Neuronal stem cell (in vitro differentiated cells): Measurements from ENCODE around the gene FOLR2.

Experiments
- DNase-seq: peaks from one replicate; pipeline ENCODE4 v3.0.0-alpha.2; 2013; ENCODE audit warnings: low spot score
- H2AFZ ChIP-seq: one replicate; pipeline ENCODE4 v1.6.1; 2013; ENCODE audit warnings: mild to moderate bottlenecking, low read length, inconsistent platforms
- H2AK5ac ChIP-seq: 2 replicates; pipeline ENCODE4 v1.6.1; 2013; ENCODE audit warnings: low read depth, mild to moderate bottlenecking, inconsistent platforms, low read length, moderate library complexity, mixed read lengths
- H2BK120ac ChIP-seq: 2 replicates; pipeline ENCODE4 v1.6.1; 2013; ENCODE audit warnings: low read depth, mild to moderate bottlenecking, inconsistent platforms, low read length, moderate library complexity, mixed read lengths
- H2BK12ac ChIP-seq: one replicate; pipeline ENCODE4 v1.6.1; 2013; ENCODE audit warnings: low read length, inconsistent platforms
- H2BK15ac ChIP-seq: 2 replicates; pipeline ENCODE4 v1.6.1; 2013; ENCODE audit warnings: mild to moderate bottlenecking, low read length, inconsistent platforms, mixed read lengths
- H2BK5ac ChIP-seq: one replicate; pipeline ENCODE4 v1.6.1; 2013; ENCODE audit warnings: inconsistent platforms, mild to moderate bottlenecking, low read length, moderate library complexity
- H3K14ac ChIP-seq: one replicate; pipeline ENCODE4 v1.6.1; 2013; ENCODE audit warnings: low read length, inconsistent platforms
- H3K18ac ChIP-seq: 2 replicates; pipeline ENCODE4 v1.6.1; 2013; ENCODE audit warnings: low read length, inconsistent platforms
- H3K23ac ChIP-seq: 2 replicates; pipeline ENCODE4 v1.6.1; 2013; ENCODE audit warnings: low read depth, mild to moderate bottlenecking, mixed read lengths, low read length, inconsistent platforms; ENCODE audit not compliant: poor library complexity
- H3K27ac ChIP-seq: replicated peaks from 3 replicates; pipeline ENCODE4 v1.5.1; 2013; ENCODE audit warnings: low read length, inconsistent platforms
- H3K27me3 ChIP-seq, 3 experiments: 2 replicates each; pipeline ENCODE4 v1.6.1; 2013; ENCODE audit warnings: low read length in 3 of 3, mild to moderate bottlenecking in 2 of 3, inconsistent platforms in 1 of 3, low read depth in 1 of 3, mixed read lengths in 1 of 3, moderate library complexity in 1 of 3; ENCODE audit not compliant: control insufficient read depth in 3 of 3, insufficient read depth in 3 of 3
- H3K36me3 ChIP-seq, 2 donors: replicated peaks in 1 of 2; 2 replicates each; pipeline ENCODE4 v1.6.1; 2013; ENCODE audit warnings: low read length in 2 of 2; ENCODE audit not compliant: control insufficient read depth in 2 of 2, insufficient read depth in 2 of 2
- H3K4ac ChIP-seq: 2 replicates; pipeline ENCODE4 v1.6.1; 2013; ENCODE audit warnings: inconsistent platforms, mild to moderate bottlenecking, low read length, moderate library complexity
- H3K4me1 ChIP-seq, 2 donors: 1 replicate in 1 of 2; 2 replicates in 1 of 2; pipeline ENCODE4 v1.6.1; 2013; ENCODE audit warnings: low read length in 2 of 2, low read depth in 1 of 2; ENCODE audit not compliant: control insufficient read depth in 2 of 2, insufficient read depth in 1 of 2
- H3K4me2 ChIP-seq: one replicate; pipeline ENCODE4 v1.6.1; 2013; ENCODE audit warnings: mild to moderate bottlenecking, low read length, inconsistent platforms; ENCODE audit not compliant: insufficient read depth, poor library complexity, severe bottlenecking
- H3K4me3 ChIP-seq, 2 donors: 2 replicates each; pipeline ENCODE4 v1.5.1; 2013; ENCODE audit warnings: low read length in 2 of 2, mild to moderate bottlenecking in 2 of 2, inconsistent platforms in 1 of 2, moderate library complexity in 1 of 2
- H3K79me1 ChIP-seq: one replicate; pipeline ENCODE4 v1.6.1; 2013; ENCODE audit warnings: low read depth, mild to moderate bottlenecking, inconsistent platforms, low read length, moderate library complexity
- H3K9ac ChIP-seq: one replicate; pipeline ENCODE4 v1.6.1; 2013; ENCODE audit warnings: mild to moderate bottlenecking, low read depth, low read length, inconsistent platforms; ENCODE audit not compliant: poor library complexity
- H3K9me3 ChIP-seq, 2 donors: replicated peaks in 1 of 2; 2 replicates each; pipeline versions ENCODE3 to v1.6.1; 2013; ENCODE audit warnings: low read length in 2 of 2, mild to moderate bottlenecking in 2 of 2, inconsistent platforms in 1 of 2, low read depth in 1 of 2, mixed read lengths in 1 of 2, moderate library complexity in 1 of 2; ENCODE audit not compliant: control insufficient read depth in 2 of 2, insufficient read depth in 1 of 2
- H4K8ac ChIP-seq: one replicate; pipeline ENCODE4 v1.6.1; 2013; ENCODE audit warnings: low read depth, mild to moderate bottlenecking, inconsistent platforms, low read length, moderate library complexity
- H4K91ac ChIP-seq: one replicate; pipeline ENCODE4 v1.6.1; 2013; ENCODE audit warnings: low read length, low read depth, mild to moderate bottlenecking, inconsistent platforms; ENCODE audit not compliant: poor library complexity
- WGBS, 2 donors: extraction: QIAGEN DNeasy Blood & Tissue Kit; methylation state at CpG; one replicate each; pipeline ENCODE4 v1.1.7; 2013; ENCODE audit warnings: missing lambda C conversion rate in 2 of 2, mixed read lengths in 1 of 2; ENCODE audit not compliant: insufficient read length in 2 of 2, insufficient replicate concordance in 1 of 2; ENCODE audit errors: extremely low coverage in 2 of 2; 5-methylcytosine and 5-hydroxymethylcytosine counted together

Gene FOLR2

GRCh38 chr11:72224564-72225410, 8.2 kb downstream of the FOLR2 start, which contains the start of gene INPPL1:
INPPL1 (plus strand) TSS chr11:72224767; CDS start chr11:72224985, 218 bp downstream.
- H3K18ac ChIP-seq: peak within 1 kb of the TSS; percentile 98
- H3K9ac ChIP-seq: peak within 1 kb of the TSS; percentile 91
- peak within 1 kb of the TSS; percentile 94 for H3K23ac ChIP-seq
- peak within 1 kb of the TSS; percentile 94 for H2AK5ac ChIP-seq
- H3K4me3 ChIP-seq: peak within 1 kb of the TSS; percentile 58 to 92
- H3K4me1 ChIP-seq: peaks cover 5 to 16% of the 10 kb centered on the region in 2 donors
- peak within 1 kb of the TSS; percentile 84 for H3K4me2 ChIP-seq
- H2BK120ac ChIP-seq: peak within 1 kb of the TSS; percentile 78
- peaks cover 15% of the 10 kb centered on the region for H3K79me1 ChIP-seq
- H2AFZ ChIP-seq: peak within 1 kb of the TSS; percentile 91
- no peaks in the 10 kb centered on the region for H3K27me3 ChIP-seq
- peaks cover 19 to 36% of the 10 kb centered on the region in 2 donors for H3K36me3 ChIP-seq
- no peaks in the 10 kb centered on the region for H3K9me3 ChIP-seq
- no peak for DNase-seq
- no peak within 1 kb of the TSS for H4K91ac ChIP-seq
- no peak within 1 kb of the TSS for H4K8ac ChIP-seq
- peak within 1 kb of the TSS; percentile 1 for H3K14ac ChIP-seq
- peak within 1 kb of the TSS; percentile 81 for H3K4ac ChIP-seq
- H2BK15ac ChIP-seq: peak within 1 kb of the TSS; percentile 72
- H2BK5ac ChIP-seq: peak within 1 kb of the TSS; percentile 33
- no peak within 1 kb of the TSS for H2BK12ac ChIP-seq
- no CpG with 5 or more reads among the region's 81 CpGs for WGBS, 2 donors
- peak within 1 kb of the TSS; percentile 92 for H3K27ac ChIP-seq

- H2BK5ac ChIP-seq: no peak overlapping the region
- no peak overlapping the region for H4K91ac ChIP-seq
- H3K23ac ChIP-seq: peak overlapping the region; percentile 94
- no peak overlapping the region for H3K27ac ChIP-seq
- no peak overlapping the region for H2BK12ac ChIP-seq
- no peak overlapping the region for H3K4ac ChIP-seq
- no peak overlapping the region for H4K8ac ChIP-seq
- H3K14ac ChIP-seq: no peak overlapping the region
- no CpG with 5 or more reads among the region's 11 CpGs for WGBS, 2 donors
- H2AFZ ChIP-seq: peak overlapping the region; percentile 91
- peak overlapping the region; percentile 84 for H3K4me2 ChIP-seq
- DNase-seq: no peak
- peaks cover 15% of the 10 kb centered on the region for H3K79me1 ChIP-seq
- H3K36me3 ChIP-seq: peaks cover 26 to 43% of the 10 kb centered on the region in 2 donors
- peak overlapping the region; percentile 94 for H2AK5ac ChIP-seq
- H3K9ac ChIP-seq: peak overlapping the region; percentile 88
- H2BK120ac ChIP-seq: peak overlapping the region; percentile 78
- H3K27me3 ChIP-seq: no peaks in the 10 kb centered on the region
- peak overlapping the region; percentile 98 for H3K18ac ChIP-seq
- H3K4me3 ChIP-seq: peak overlapping the region; percentile 58 to 92
- H3K4me1 ChIP-seq: peaks cover 5 to 16% of the 10 kb centered on the region in 2 donors
- H2BK15ac ChIP-seq: no peak overlapping the region
- H3K9me3 ChIP-seq: no peaks in the 10 kb centered on the region
Measured at GRCh38 chr11:72225411-72225951, 8.9 kb downstream of the FOLR2 start.

- no peak overlapping the region for H2BK5ac ChIP-seq
- H3K4me2 ChIP-seq: no peak overlapping the region
- no peak overlapping the region for H3K4ac ChIP-seq
- H3K79me1 ChIP-seq: peaks cover 15% of the 10 kb centered on the region
- peaks cover 36 to 55% of the 10 kb centered on the region in 2 donors for H3K36me3 ChIP-seq
- no peaks in the 10 kb centered on the region for H3K27me3 ChIP-seq
- no peak overlapping the region for H2BK120ac ChIP-seq
- H2AK5ac ChIP-seq: no peak overlapping the region
- no peak overlapping the region for H3K14ac ChIP-seq
- no peak overlapping the region for H3K18ac ChIP-seq
- H3K9ac ChIP-seq: peak overlapping the region; percentile 35
- no peak overlapping the region for H4K91ac ChIP-seq
- peak overlapping the region; percentile 27 for H3K23ac ChIP-seq
- H4K8ac ChIP-seq: no peak overlapping the region
- H2BK12ac ChIP-seq: no peak overlapping the region
- H3K4me1 ChIP-seq: peaks cover 5 to 16% of the 10 kb centered on the region in 2 donors
- no peak overlapping the region for H3K27ac ChIP-seq
- no peak overlapping the region for H2AFZ ChIP-seq
- no peak for DNase-seq
- no peak overlapping the region for H3K4me3 ChIP-seq
- WGBS, 2 donors: no CpG with 5 or more reads among the region's 5 CpGs
- no peaks in the 10 kb centered on the region for H3K9me3 ChIP-seq
- H2BK15ac ChIP-seq: no peak overlapping the region
Measured at GRCh38 chr11:72226701-72227100, 10.1 kb downstream of the FOLR2 start.
